GM23248 (cell line): Measurements from ENCODE around the gene FAM118B. TPM values are rescaled to one million over a fixed set of nuclear protein-coding genes. Genes with fewer than 3 reads are reported as not detected.

Experiments used
- DNase-seq: peaks from one replicate; pipeline ENCODE4 v3.0.0-alpha.2; 2015
- H2AFZ ChIP-seq: fragments of 200-600 bp; sonication (generic); 2 replicates; pipeline ENCODE4 v1.6.1; 2016; ENCODE audit warnings: antibody characterized with exemption
- H3F3A ChIP-seq: fragments of 200-600 bp; sonication (generic); 2 replicates; pipeline ENCODE4 v1.6.1; 2016; ENCODE audit warnings: mild to moderate bottlenecking, antibody characterized with exemption, mixed run types; ENCODE audit not compliant: insufficient read depth
- H3K27ac ChIP-seq: fragments of 200-600 bp; sonication (generic); 2 replicates; pipeline ENCODE4 v1.5.1; 2016; ENCODE audit warnings: mild to moderate bottlenecking
- H3K27me3 ChIP-seq: fragments of 200-600 bp; sonication (generic); replicated peaks from 2 replicates; pipeline ENCODE4 v1.6.1; 2016; ENCODE audit warnings: mild to moderate bottlenecking; ENCODE audit not compliant: insufficient read depth
- H3K36me3 ChIP-seq: fragments of 200-600 bp; sonication (generic); 2 replicates; pipeline ENCODE4 v1.6.1; 2016; ENCODE audit warnings: low read depth, mild to moderate bottlenecking
- H3K4me1 ChIP-seq: fragments of 200-600 bp; sonication (generic); 2 replicates; pipeline ENCODE4 v1.6.1; 2016; ENCODE audit warnings: mild to moderate bottlenecking; ENCODE audit not compliant: insufficient read depth
- H3K4me2 ChIP-seq: fragments of 200-600 bp; sonication (generic); one replicate; pipeline ENCODE4 v1.6.1; 2016; ENCODE audit warnings: mild to moderate bottlenecking; ENCODE audit not compliant: unreplicated experiment
- H3K4me3 ChIP-seq: fragments of 200-600 bp; sonication (generic); 2 replicates; pipeline ENCODE4 v1.5.1; 2016; ENCODE audit warnings: mild to moderate bottlenecking
- H3K79me2 ChIP-seq: fragments of 200-600 bp; sonication (generic); 2 replicates; pipeline ENCODE4 v1.6.1; 2016; ENCODE audit warnings: mild to moderate bottlenecking; ENCODE audit not compliant: insufficient read depth
- H3K9ac ChIP-seq: fragments of 200-600 bp; sonication (generic); 2 replicates; pipeline ENCODE4 v1.6.1; 2016; ENCODE audit warnings: mild to moderate bottlenecking
- H3K9me2 ChIP-seq: fragments of 200-600 bp; sonication (generic); 2 replicates; pipeline ENCODE4 v1.6.1; 2016; ENCODE audit warnings: mixed run types, mild to moderate bottlenecking, moderate library complexity; ENCODE audit not compliant: insufficient read depth
- H3K9me3 ChIP-seq: fragments of 200-600 bp; sonication (generic); one replicate; pipeline ENCODE4 v1.6.1; 2017; ENCODE audit warnings: low read depth
- H4K20me1 ChIP-seq: fragments of 200-600 bp; sonication (generic); 2 replicates; pipeline ENCODE4 v1.6.0; 2016; ENCODE audit not compliant: insufficient read depth
- EZH2 ChIP-seq: fragments of 200-600 bp; sonication (generic); IDR thresholded peaks from 2 replicates; pipeline ENCODE4 v1.6.1; 2018; ENCODE audit warnings: antibody characterized with exemption, mild to moderate bottlenecking; ENCODE audit not compliant: insufficient read depth, poor library complexity, severe bottlenecking
- EZH2phosphoT487 ChIP-seq: fragments of 200-600 bp; sonication (generic); IDR thresholded peaks from 2 replicates; pipeline ENCODE4 v1.6.1; 2018; ENCODE audit warnings: antibody characterized with exemption, moderate library complexity, mild to moderate bottlenecking, low read depth; ENCODE audit not compliant: insufficient read depth
- WGBS, 2 experiments: methylation state at CpG; one replicate each; pipeline ENCODE4 v1.1.6; 2015 to 2017; ENCODE audit warnings: low lambda C conversion rate in 2 of 2, low coverage in 1 of 2; ENCODE audit errors: missing lambda C conversion rate in 2 of 2; 5-methylcytosine and 5-hydroxymethylcytosine counted together
- in situ Hi-C: fragments of 300-500 bp; cut with MboI; formaldehyde crosslinking; loops from 2 replicates; pipeline ENCODE4 v1.15.0; 2020
- polyA plus RNA-seq: library from polyadenylated mRNA; unstranded; fragments of >200 nt; fragmentation: Nextera tagmentation; extraction: Ambion mirVana; gene quantifications from 2 replicates; pipeline ENCODE4 v1.2.1, GENCODE V29; 2016
- total RNA-seq: library from RNA; depleted of rRNA; stranded (reverse); fragments of >200 nt; shearing (Covaris generic); gene quantifications from 2 replicates; pipeline ENCODE4 v1.2.3, GENCODE V29; 2014

Gene FAM118B
- total and polyA plus RNA-seq, 2 experiments from 2014 or later = 23.1 to 30.5 TPM

DNA sequence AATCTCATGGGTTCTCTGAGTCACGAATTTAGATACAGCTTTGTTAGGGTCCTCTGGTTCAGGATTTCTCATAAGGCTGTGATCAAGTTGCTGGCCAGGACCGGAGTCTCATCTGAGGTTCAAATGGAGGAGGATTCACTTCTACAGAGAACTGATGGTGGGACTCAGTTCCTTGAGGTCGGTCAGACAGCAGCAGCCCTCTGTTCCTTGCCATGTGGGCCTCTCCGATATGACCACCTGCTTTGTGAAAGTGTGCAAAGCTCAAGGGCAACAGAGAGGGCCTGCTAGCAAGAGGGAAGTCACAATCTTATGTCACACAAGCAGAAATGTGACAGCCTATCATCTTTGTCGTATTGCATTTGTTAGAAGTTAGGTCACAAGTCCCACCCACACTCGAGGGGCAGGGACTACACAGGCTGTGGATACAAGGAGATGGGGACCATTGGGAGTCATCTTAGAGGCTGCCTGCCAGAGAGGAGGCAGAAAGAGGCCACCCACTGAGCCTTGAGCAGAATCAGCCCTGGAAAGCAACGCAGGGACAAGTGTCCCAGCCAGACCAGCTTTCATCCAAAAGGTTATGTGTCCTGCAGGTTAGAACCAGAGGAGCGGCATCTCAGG, 34.6 kb upstream of the FAM118B start:
- Histone ChIP-seq H3K9ac (no peak overlapping the region), H3K9me3 (no peaks in the 10 kb centered on the region), H3K27me3 (no peaks in the 10 kb centered on the region), H4K20me1 (no peaks in the 10 kb centered on the region), H3K4me1 (peaks cover 14% of the 10 kb centered on the region; the same call in 1 of the 2 replicates), H3K9me2 (no peaks in the 10 kb centered on the region), H2AFZ (no peak overlapping the region), H3K36me3 (no peaks in the 10 kb centered on the region), H3K27ac (no peak overlapping the region), H3K4me3 (no peak overlapping the region), H3K4me2 (no peak overlapping the region), H3F3A (peaks cover 4% of the 10 kb centered on the region; the same call in 1 of the 2 replicates), H3K79me2 (no peaks in the 10 kb centered on the region)
- 86 to 92% methylated on average over 8 of the region's 8 CpGs for WGBS, 2 experiments
- no peak for TF ChIP-seq EZH2phosphoT487
- no peak for TF ChIP-seq EZH2
- in situ Hi-C loops = no loop called here
- no peak for DNase-seq

DNA sequence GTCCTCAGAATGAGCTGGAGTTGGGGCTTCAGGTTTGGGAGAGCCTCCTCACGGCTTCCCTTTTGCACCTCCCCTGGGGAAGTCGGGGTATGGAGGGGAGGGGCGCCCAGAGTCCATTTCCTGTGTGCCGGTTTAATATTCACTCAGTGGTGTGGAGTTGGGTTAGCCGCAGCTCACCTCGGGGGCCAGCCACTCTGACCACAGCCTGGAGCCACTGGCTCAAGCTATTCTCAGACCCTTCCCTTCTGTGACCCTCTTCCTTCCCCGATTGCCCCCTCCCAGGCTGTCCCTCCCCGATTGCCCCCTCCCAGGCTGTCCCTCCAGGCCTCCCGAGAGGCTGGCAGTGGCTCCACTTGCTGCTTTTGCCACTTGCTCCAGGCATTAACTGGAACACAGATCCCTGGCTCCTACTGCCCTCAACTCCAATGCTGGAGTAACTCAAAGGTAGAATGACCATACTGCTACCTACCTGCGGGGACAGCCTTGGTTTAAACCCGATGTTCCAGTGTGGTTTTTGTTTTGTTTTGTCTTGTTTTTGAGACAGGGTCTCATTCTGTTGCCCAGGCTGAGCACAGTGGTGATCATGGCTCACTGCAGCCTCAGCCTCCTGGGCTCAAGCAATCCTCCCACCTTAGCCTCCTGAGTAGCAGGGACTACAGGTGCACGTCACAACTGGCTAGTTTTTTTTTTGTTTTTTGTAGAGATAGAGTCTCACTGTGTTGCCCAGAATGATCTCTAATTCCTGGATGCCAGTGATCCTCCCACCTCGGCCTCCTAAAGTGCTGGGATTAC, 29.4 kb upstream of the FAM118B start:
- no peak overlapping the region for H3K4me3 ChIP-seq
- H3K9ac ChIP-seq = no peak overlapping the region
- in situ Hi-C loops = no loop called here
- no peak for TF ChIP-seq EZH2phosphoT487
- no peak for DNase-seq
- no peaks in the 10 kb centered on the region for H3K27me3 ChIP-seq
- H3K9me3 ChIP-seq = no peaks in the 10 kb centered on the region
- H3F3A ChIP-seq = no peaks in the 10 kb centered on the region
- no peaks in the 10 kb centered on the region for H3K9me2 ChIP-seq
- no peak overlapping the region for H2AFZ ChIP-seq
- H3K4me2 ChIP-seq = no peak overlapping the region
- H3K27ac ChIP-seq = no peak overlapping the region
- no peaks in the 10 kb centered on the region for H3K4me1 ChIP-seq
- H3K79me2 ChIP-seq = no peaks in the 10 kb centered on the region
- WGBS, 2 experiments = 85 to 93% methylated on average over 10 to 13 of the region's 13 CpGs
- H3K36me3 ChIP-seq = no peaks in the 10 kb centered on the region
- H4K20me1 ChIP-seq = no peaks in the 10 kb centered on the region

DNA sequence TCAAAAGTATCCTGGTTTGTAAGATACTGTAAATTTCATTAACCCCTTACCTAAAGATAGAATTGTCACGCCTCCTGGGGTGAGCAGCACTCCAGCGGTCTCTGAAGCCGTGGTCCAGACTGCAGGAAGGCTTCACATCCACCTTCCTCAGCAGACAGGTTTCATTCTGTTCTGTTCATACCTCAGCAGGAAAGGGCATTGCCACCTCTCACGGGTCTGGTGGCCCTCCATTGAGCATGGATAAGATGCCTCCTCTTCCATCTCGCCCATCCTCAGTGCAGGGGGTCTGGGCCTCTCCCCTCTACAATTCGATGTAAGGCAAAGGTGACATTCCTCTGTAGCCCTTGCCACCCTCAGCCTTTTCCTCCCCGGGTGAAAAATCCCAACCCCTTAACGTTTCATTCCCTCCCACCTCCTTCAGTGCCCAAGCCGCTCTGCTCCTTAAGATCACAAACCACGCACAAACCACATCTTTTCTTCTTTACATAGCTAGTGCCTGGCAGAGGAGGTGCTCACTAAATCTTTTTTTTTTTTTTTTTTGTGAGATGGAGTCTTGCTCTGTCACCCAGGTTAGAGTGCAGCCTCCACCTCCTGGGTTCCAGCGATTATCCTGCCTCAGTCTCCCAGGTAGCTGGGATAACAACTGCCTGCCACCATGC, 28.7 kb upstream of the FAM118B start:
- no peak overlapping the region for H3K27ac ChIP-seq
- no peaks in the 10 kb centered on the region for H3K79me2 ChIP-seq
- in situ Hi-C loops = no loop called here
- DNase-seq = no peak
- no peaks in the 10 kb centered on the region for H3K4me1 ChIP-seq
- H3K4me3 ChIP-seq = no peak overlapping the region
- H3K4me2 ChIP-seq = no peak overlapping the region
- H3F3A ChIP-seq = no peaks in the 10 kb centered on the region
- H3K9ac ChIP-seq = no peak overlapping the region
- no peaks in the 10 kb centered on the region for H3K27me3 ChIP-seq
- H3K9me3 ChIP-seq = no peaks in the 10 kb centered on the region
- WGBS, 2 experiments = 89% methylated on average over 11 of the region's 11 CpGs
- TF ChIP-seq EZH2phosphoT487 (no peak), EZH2 (no peak)
- H2AFZ ChIP-seq = no peak overlapping the region
- H4K20me1 ChIP-seq = no peaks in the 10 kb centered on the region
- no peaks in the 10 kb centered on the region for H3K36me3 ChIP-seq
- no peaks in the 10 kb centered on the region for H3K9me2 ChIP-seq

DNA sequence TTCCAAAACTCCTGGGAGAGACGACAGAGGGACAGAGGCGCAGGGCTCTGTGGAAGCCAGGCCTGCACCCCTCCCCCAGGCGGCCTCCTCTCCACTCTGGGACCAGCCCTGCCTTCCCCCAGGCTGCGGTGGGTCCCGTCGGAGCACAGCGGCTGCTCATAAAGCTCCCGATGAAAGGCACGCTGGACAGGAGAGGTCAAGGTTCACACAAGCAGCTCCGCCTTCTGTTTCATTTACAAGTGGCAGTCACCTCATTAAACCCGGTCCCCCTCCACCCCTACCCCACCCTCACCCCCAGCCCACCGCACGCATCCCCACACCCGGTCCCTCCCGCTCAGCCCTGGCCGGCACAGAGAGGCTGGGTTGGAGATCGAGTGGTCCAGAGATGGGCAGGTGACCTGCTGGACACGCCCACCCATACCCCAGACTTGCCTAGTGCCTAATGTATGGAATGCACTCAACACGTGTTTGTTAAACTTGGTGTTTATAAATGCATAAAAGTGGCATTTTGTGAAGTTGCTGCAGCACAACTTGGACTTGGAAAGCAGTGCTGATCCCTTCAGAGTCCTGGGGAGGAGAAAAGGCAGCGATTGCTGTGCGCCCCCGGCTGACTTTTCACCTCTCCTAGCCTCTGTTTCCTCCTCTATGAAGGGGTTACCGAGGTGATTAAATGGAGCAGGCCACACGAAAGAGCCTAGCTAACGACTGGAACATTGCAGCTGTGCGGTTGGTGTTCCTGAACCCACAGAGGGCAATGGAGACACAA, 26.1 kb upstream of the FAM118B start:
- Histone ChIP-seq H3K79me2 (no peaks in the 10 kb centered on the region), H3F3A (no peaks in the 10 kb centered on the region), H3K4me3 (no peak overlapping the region), H3K27ac (no peak overlapping the region), H3K36me3 (no peaks in the 10 kb centered on the region), H3K9ac (no peak overlapping the region), H3K27me3 (no peaks in the 10 kb centered on the region), H3K4me1 (no peaks in the 10 kb centered on the region), H2AFZ (no peak overlapping the region), H3K4me2 (no peak overlapping the region), H3K9me3 (no peaks in the 10 kb centered on the region), H3K9me2 (no peaks in the 10 kb centered on the region), H4K20me1 (no peaks in the 10 kb centered on the region)
- no peak for DNase-seq
- TF ChIP-seq EZH2 (no peak), EZH2phosphoT487 (no peak)
- 87 to 91% methylated on average over 22 to 26 of the region's 26 CpGs for WGBS, 2 experiments
- in situ Hi-C loops = no loop called here
